HG02885 (cell line): ENCODE measurements around the gene MBP.

Source experiments
- ATAC-seq: cut with Tn5 transposase; IDR thresholded peaks from one replicate; pipeline ENCODE4 v1.9.1; 2021; ENCODE audit warnings: mild to moderate bottlenecking; ENCODE audit not compliant: unreplicated experiment, poor library complexity

MBP gene

GRCh38 chr18:76932026-76932819 lies 200.4 kb downstream of the MBP start:
- no peak for ATAC-seq

- ATAC-seq, result no peak
These were observed 201.4 kb downstream of the MBP start for GRCh38 chr18:76931171-76931570.
